ENCODE measurements around the gene OBSL1.

DNA sequence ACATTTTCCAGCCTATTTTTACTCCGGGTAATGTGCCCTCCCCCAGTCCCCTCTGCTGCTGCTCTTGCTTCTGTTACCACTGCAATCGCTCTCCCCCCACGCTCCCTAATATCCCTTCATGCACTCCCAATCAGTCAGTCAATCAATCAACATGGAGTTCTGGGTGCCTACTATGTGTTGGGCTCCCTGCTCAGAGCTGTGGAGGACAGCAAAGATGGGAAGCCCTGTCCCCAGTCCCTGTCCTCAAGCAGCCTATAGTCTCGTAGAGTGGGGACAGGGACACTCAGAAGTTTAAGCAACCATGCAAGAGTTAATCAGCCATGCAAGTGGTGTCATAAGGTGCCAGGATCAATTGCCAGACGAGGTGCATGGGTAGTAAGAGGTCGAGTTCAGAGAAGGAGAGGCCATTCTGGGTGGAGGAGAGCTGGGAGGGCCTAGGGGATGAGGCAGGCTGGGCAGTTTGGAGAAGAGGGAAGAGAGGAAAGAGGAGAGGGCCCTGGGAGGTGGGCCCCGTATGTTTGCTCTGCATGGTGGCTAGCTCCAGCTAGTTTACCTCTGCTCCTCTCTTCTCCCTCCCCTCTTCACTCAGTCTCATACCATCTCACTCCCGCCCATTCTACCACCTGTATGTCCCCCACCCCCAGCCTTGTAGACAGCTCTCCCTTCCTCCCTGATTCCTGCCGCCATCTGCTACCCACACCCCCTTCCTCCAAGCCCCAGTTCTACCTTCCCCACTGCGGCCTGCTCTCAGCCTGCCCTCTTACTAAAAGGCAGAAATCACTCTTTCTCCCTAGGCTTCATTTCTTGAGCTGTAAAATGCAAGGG, 53.2 kb downstream of the OBSL1 start:
- TF ChIP-seq POLR2A (IDR thresholded peaks at IDR 0.05; ENCODE audit: low read depth, low read length) (no peak), POLR2AphosphoS5 (IDR thresholded peaks at IDR 0.05; ENCODE audit: low read depth, low read length) (no peak)

Data from GM12891 (cell line).